GM04503 (cell line): ENCODE measurements around the gene YBX2.
A peak's percentile ranks its signal among the peaks of the same experiment; 100 is the strongest.

Experiments used
- DNase-seq: peaks from one replicate; pipeline ENCODE4 v3.0.0-alpha.2; 2012; ENCODE audit warnings: low read depth

YBX2 gene

GRCh38 chr17:7322520-7323194 is 28.2 kb upstream of the YBX2 start:
- DNase-seq: no peak

- no peak for DNase-seq
These were observed 27.0 kb upstream of the YBX2 start for GRCh38 chr17:7321466-7321865.

GRCh38 chr17:7318121-7318860 is 23.9 kb upstream of the YBX2 start:
- no peak for DNase-seq

GRCh38 chr17:7317161-7317803 is 22.8 kb upstream of the YBX2 start:
- DNase-seq: no peak

GRCh38 chr17:7315570-7316235 is 21.3 kb upstream of the YBX2 start:
- no peak for DNase-seq

- no peak for DNase-seq
These were observed 20.5 kb upstream of the YBX2 start, which contains the start of gene GPS2 for GRCh38 chr17:7314719-7315569. Gene GPS2, minus strand, starts transcription at chr17:7315360. Its CDS starts 308 bp downstream, at chr17:7315052.

GRCh38 chr17:7313890-7314718 is 19.7 kb upstream of the YBX2 start:
- DNase-seq: no peak

GRCh38 chr17:7313088-7313889 is 18.9 kb upstream of the YBX2 start:
- DNase-seq: no peak

GRCh38 chr17:7312432-7313087 is 18.1 kb upstream of the YBX2 start:
- no peak for DNase-seq

GRCh38 chr17:7311110-7311705 is 16.8 kb upstream of the YBX2 start:
- no peak for DNase-seq

GRCh38 chr17:7309628-7310027 is 15.2 kb upstream of the YBX2 start:
- no peak for DNase-seq

- peak; percentile 50 for DNase-seq
These were observed 14.4 kb upstream of the YBX2 start for GRCh38 chr17:7308625-7309433.

GRCh38 chr17:7307686-7308624 is 13.5 kb upstream of the YBX2 start:
- DNase-seq: no peak

GRCh38 chr17:7306911-7307685 is 12.7 kb upstream of the YBX2 start, which contains the start of gene EIF5A:
Gene EIF5A, plus strand, starts transcription at chr17:7307628. Its CDS starts 2,008 bp downstream, at chr17:7309636.
- peak; percentile 99 for DNase-seq

- no peak for DNase-seq
These were observed 9.7 kb upstream of the YBX2 start for GRCh38 chr17:7304179-7304578.
